Midbrain (tissue), 1 donor: ENCODE data around the gene KRT13.

Experiments used
- DNase-seq: peaks from one replicate; lab custom pipeline; 2025; lab: John Stamatoyannopoulos, UW

The KRT13 gene

DNA sequence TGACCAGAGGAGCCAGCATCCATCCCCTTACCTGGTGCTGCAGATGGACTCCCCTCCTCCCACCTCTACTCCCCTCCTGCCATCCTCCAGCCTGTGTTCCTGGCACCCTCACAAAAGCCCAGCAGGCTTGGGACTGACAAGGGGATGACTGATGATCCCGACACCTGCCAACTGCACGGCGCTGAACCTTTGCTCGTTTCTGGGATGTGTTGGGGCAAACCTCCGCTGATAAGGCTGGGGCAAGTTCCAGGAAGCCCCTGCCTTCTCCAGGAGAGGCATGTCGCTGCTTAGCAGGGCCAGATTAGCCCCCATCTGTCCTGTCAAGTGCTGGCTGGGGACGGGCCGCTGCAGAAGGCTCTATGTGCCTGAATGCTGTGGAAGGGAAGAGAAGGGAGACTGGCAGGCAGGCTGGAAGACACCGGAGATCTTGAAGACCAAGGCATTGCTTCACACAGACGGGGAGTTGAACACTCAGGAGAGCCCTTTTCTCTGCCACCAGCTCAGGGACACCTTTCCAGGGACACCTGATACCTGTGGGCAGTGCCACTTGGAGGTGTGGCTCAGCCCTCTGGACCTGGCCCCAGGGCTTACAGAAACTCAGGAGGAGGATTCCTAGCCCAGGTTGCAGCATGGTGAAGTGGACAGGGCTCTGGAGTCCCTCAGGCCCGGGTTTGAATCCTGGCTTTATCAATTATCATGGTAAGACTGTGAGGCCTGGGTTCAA is 14.3 kb upstream of the KRT13 start:
- no peak for DNase-seq

DNA sequence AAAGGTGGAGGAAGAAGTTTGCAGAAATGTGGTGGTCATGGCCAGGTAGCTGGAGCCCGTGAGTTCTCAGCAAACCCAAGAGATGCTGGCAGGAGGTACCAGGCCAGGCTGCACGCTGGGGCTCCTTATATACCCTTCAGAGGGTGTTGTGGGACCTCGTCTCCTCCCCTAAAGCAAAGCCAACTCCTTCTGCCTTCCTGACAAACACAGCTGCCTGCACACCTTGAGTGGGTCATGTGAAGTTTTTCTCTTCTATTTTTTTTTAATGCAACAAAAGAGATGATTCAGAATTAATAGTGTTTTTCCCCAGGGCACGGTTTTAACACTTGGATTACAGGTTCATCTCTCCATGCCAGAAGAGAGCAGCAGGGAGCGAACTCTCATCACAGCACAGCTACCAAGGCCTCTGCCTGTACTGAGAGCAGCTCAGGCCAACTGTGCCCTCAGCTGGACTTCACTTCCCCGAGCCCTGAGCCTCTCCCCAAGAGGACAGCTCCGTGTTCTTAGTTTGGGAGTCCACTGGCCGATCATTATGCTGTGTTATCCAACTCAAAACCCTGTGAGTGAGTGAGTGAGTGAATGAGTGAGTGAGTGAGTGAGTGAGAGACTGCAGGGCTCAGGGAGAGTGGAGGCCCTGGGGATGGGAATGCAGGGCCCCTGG is 13.5 kb upstream of the KRT13 start, which contains the start of gene KRT15:
TSS of gene KRT15 (minus strand) at position 102 of the 661 bp plus-strand sequence. CDS start at position 39, 63 bp downstream.
- no peak for DNase-seq

DNA sequence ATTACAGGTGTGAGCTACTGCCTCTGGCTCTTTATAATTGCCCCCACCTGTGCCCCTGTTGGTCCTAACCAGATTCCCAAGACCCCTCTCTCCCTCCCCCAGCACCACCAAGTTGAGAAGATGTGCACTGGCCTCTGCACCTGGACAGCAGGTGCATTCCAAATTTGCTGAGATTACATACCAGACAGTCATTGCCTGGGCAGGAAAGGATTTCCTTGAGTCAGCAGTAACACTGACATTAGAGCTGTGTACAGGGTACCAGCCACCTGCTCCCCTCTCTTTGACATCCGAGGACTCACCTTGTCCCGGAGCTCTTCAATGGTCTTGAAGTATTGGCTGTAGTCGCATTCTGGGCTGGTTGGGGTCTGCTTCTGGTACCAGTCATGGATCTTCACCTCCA is 12.6 kb upstream of the KRT13 start:
- DNase-seq: no peak

DNA sequence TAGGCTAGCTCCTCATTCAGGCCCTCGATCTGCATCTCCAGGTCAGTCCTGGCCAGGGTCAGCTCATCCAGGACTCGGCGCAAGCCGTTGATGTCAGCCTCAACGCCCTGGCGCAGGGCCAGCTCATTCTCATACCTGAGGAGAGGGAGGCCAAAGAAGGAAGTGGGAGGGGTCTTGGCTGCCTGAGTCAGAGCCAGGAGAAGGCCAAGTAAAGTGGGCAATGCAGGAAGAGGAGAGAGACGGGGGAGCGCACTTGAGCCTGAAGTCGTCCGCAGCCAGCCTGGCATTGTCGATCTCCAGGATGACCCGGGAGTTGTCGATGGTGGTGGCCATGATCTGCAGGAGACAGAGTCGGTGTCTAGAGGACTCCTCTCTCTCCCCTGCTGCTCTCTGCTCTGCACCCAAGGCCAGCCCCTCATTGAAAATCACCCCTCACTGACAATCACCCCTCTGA is 11.4 kb upstream of the KRT13 start:
- DNase-seq: no peak

DNA sequence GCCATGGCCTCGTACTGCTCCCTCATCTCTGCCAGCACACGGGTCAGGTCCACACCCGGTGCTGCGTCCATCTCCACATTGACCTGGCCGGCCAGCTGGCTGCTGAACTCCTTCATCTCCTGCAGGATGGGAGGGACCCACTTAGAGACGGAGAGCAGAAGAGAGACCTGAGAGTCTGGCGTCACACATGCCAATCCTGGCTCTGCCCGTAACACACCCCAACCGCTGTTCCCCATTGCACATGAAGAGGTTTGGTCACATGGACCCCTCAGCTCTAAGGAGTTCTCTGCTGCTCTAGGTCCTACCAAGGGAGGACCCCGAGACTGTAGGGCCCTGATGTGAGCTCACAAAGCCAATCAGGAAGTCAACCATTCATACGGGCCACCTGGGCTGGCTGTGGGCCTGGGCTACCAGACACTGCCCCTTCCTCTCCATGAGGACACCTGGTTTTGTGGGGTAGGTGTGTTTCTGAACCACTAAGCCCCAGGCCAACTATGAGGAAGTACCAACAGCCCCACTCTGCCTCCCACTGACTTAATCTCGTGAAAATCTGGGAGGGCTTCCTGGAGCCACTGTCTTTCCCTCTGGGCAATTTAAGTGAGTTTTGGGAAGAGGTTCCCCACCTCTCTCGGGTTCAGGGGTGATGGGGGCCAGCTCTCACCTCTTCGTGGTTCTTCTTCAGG is 10.9 kb upstream of the KRT13 start:
- DNase-seq: no peak

DNA sequence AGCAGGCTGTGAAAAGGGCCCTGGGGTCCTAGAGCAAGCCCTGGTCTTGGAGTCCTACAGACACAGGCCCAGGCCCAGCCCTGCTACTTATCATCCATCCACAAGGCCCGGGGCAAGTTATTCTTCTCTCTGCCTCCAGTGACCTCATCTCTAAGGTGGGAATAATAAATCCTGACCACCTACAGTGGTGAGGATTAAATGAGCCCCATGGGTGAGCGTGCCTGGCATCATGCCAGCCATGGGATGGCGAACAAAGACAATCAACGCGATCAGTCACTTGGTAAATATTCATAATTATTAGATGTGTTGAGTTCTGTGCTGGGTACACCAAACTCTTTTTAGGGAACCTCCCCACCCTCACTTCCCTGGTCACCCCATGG is 7.7 kb upstream of the KRT13 start:
- no peak for DNase-seq

DNA sequence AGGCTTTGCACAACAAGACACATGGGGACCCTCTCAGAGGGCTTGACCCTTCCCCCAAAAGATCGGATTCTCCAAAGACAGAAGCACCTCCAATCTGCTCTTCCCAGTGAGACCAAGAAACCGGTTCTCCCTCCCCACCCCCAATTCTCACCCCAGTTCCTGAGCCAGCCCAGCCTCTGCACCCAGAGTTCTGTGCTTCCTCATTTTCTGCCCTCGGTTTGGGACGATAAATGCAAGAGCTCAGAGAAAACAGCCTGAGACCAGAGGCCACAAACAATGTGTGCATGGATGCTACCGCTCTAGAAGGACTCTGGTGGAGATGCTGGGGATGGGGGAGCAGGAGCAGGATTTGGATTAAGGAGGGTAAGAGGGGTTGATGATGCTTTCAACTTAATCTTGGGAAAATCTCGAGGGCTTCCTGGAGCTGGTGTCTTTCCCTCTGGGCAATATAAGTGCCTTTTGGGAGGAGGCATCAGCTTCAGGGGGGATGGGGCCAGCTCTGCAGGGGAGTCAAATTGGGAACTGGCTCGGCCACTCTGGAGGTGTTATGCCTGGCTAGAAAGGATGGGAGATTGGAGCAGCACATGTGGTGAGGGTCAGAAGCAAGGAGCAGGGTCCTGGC is 7.2 kb upstream of the KRT13 start:
- no peak for DNase-seq

DNA sequence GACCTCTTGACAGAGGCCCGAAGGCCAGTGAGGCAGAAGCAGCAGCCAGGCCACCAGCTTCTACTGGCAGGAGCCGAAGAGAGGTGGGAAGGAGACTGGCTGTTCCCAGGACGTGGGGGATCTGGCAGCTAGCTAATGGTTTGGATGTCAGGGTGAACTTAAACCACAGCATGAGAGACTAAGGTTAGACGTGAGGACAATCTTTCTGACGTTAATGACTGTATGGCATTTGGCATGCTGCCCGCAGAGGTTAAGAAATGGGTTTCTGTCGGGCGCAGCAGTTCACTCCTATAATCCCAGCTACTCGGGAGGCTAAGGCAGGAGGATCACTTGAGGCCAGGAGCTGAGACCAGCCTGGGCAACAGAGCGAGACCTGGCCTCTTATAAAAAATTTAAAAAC is 6.3 kb upstream of the KRT13 start:
- no peak for DNase-seq

DNA sequence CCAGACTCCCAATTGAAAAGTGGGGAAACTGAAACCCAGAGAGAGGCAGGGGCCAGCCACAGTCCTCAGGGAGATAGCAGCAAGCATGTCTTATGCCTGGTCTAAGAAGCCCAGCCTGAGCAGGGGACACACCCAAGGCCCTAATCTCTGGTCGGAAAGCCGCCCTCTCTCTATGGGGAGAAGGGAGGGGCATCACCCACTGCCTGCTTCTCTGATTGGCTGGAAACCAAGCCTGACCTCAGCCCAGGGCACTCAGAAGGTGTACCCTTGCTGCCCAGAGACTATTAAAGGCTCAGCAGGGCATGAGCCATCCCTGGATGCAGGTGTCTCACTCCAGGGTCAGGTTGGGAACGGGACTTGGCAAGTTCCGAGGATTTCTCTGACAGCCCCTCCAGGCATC is 5.7 kb upstream of the KRT13 start:
- DNase-seq: no peak

DNA sequence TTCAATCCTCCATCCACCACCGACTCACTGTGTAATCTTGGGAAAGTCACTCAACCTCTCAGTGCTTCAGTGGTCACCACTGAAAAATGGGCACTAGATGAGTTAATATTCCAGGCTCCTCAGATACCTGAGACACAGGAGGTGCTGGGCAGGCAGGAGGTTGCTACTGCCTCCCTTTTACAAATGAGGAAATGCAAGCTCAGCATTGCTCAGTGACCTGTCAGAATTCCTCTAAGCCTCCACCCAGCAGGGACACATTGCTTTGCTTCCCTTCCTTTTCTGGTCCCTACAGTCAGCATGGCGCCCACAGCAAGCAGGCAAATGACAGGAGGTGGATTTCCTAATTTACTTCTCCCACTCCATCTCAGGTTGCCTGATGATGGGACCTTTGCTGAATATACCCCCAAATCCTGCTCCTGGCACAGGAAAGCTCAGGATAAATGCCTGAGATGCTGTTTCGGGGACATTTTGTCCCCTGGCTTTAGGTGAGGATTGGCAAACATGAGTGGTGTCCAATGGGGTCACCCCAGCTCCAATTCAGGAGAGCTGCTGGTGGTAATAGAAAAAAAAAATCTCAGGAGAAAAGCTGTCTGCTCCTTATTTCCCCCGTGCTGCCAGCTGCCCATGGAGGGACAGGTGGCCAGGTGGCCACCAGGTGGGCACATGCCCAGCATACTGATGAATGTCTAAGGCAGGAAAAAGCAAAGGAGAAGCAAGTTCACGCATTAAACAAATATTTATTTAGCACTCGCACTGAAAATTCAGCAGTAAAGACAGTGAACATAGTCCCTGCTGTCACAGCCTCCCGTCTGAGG is 5.0 kb upstream of the KRT13 start:
- DNase-seq: no peak

DNA sequence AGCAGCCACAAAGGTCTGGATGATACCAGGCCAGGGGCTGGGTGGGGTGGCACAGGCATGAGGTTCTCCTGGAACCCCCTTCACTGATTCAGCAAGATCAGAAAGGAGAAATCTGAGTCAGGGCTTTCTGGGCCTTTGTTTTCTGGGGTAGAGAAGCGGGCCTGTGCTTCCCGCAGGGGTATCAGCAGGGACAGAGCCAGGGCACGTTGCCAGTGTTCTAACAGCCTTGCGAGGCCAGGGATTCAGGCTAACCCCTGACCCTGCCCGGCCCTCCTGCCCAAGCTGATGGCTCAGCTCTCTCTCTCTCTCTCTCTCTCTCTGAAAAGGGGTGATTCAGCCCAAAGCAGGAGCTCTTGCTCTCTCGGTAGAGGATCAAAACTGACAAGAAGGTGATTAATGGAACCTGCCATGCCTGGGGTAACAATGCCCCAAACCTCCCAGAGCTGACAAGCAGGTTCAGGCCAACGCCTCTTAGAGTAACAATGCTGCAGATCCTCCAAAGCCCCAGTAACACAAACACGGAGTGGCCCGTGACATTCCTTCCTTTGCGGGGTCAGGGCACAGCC is 2.0 kb upstream of the KRT13 start:
- no peak for DNase-seq

DNA sequence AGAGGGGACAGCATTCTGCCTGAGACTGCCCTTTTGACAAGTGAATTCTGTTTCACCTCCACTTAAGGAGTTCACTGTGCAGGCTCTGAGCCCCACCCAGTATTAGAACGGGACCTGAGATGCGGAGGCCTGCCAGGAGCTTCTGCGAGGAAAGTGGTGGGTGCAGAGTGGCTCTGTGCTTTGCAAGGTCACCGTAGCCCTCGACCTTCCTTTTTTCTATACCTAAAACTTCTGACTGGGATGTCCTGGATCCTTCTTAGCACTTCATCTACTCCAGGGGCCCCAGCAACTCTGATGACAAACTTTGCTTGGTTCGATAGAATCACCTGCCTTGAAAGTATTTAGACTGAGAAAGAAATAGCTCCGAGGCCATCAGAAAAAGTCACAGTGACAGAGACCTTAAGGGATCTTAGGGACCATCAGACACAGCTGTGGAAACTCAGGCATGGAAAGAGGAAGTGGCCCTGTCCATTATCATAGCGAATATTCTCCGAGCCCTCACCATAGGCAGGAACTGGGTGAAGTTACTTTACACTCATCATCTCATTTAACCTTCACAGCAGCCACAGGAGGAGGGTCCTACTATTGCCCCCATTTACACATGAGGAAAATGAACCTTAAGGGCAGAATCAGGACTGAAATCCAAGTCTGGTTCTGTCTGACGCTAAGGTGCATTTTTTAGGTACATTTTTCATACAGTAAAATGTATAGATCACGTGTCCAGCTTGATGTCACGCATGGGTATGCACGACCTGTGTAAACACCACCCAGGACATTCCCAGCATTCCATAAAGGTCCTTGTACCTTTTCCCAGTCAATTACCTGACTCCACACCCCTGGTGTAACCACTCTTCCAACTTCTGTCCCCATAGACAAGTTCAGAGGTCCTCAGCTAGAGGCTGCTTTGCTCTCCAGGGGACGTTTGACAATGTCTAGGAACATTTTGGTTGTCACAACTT is 676 bp upstream of the KRT13 start:
- DNase-seq: no peak

DNA sequence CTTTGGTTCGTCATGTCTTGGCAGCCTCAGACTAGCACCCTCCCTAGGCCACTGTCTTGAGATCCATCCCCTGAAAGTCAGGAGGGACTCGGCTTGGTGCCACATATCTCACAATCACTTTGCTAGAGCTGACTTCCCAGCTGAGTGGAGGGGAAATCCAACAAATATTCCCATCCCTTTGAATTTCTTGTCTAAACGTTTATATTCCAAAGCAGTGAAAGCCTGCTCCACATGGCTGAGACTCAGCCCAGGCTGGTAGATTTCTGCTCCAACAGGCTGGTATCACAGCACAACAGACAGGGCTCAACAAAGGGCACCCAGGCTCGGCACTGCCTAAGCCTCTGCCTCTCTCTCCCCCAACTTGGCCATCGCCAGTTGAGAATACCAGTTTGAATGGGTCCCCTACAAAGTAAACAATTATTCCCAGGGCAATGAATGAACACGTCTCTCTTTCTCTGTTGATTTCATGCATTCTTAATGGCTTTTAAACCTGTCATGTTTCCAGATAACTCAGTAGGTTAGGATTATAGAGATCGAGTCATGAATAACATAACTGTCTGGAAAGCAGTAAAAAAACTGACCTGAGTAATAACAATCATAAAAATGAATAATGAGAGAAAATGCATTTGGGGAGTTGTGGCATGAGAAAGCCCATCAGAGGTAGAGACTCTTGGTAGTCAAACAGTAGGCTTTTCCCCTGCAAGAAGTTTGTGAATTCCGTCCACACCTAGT is 1.0 kb downstream of the KRT13 start:
- DNase-seq: no peak

DNA sequence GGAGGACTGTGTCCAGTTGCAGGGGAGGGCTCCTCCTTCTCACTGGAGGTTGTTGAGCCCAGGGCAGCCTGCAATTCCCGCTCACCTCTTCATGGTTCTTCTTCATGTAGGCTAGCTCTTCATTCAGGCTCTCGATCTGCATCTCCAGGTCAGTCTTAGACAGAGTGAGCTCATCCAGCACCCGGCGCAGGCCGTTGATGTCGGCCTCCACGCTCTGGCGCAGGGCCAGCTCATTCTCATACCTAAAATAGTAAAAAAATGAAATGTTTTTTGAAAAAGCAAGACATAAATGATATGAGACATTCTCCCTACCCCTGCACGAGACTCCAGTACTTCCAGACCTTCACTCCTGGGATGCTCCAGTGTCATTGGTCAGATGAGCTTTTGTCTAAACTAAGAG is 2.2 kb downstream of the KRT13 start:
- no peak for DNase-seq

DNA sequence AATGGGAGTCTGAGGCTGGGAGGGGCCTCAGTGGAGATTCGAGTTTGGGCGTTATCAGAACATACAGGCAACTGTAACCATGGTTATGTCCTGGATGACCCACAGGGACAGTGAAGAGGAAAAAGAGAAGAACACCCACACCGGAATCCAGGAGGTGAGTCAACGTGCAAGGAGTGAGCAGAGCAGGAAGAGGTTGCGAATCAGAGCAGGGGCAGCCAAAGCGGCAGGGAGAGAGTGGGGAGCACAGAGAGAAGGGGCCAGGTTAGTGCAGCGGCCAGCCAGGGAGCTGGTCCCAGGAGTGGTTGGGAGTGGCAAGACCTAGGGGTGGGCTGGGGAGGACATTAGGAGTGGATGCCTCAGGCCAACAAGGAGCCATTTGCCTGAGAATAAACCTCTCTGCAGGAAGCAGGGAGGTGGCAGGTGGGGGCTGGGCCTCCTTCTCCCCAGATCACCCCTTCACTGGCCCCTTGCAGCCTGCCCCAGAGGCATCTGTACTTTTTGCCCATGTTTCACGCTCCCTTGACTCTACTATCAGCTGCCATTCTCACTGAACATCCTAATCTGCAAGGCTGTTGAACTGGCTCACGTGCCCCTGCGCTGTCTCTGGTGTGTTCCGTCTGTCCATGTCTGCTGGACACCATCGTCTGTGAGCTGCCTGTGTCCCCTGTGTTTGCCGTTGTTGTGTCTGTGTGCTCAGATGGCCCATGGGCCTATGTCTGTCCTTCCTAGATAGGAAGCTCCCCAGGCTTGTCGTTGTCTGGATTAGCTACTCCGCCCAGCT is 5.1 kb downstream of the KRT13 start:
- DNase-seq: no peak

DNA sequence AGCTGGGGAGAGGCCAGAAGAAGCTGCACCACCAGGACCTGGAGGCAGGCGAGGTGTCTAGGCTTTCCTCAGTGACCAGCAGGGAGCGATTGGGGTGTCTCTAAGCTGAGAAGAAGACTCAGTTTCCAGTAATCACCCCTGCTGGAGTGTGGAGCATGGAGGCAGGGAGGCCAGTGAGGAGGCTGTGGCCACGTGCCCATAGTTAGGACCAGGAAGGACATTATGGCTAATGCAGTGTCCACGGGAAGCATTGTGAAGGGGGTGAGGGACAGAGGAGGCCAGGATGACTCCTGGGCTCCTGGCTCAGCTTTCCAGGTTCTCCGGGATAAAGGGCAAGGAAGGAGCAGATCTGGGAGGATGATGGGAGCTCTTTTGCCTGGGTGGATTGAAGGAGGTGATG is 5.7 kb downstream of the KRT13 start:
- DNase-seq: no peak

DNA sequence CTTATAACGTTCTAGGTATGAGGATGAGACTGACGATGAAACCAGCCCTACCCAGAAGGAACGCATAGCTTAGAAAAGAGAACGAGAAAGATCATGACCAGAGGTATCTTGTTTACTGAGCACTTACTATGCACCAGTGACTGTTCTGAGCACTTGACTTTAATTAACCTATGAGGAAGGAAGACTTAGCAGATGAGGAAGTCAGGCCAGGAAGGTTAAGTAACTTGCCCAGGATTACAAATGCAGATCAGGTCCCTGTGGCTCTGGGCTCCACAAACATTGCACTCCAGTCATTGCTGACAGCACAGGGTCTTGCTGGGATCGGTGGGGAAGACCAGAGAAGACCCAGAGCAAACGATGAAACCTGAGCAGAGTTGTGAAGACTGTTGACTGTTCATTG is 7.1 kb downstream of the KRT13 start:
- DNase-seq: no peak

DNA sequence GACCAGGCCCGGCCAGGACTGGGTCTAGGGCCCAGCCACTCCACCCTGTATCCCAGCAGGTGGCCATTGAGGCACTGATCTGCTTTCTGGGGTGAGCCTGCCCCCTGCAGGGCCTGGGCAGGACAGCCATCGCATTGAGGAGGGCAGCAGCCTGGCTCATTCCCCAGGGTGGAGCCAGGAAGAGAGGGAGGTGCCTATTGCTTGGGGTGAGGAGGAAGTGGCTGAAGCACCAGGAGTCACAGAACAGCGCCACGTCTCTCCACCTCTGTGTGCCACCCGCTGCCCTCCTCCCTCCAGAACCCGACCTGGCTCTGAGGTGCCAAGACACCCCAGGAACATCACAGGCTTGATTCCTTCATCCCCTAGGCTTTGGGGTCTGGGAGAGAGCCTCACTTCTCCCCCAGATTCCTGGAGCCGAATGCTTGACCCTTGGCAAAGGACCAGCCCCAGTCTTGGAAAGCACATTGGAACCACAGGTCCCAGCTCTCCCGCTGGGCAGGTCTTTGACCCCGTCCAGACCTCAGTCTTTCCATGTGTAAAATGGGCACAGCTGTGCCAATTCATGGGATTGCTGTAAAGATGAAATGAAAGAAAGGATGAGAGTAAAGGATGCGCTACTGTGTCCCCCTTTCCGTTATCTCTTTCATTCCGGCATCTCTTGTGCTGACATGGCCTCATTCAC is 8.5 kb downstream of the KRT13 start:
- DNase-seq: no peak
